Brain microvascular endothelial cell (primary cell): ENCODE measurements around the gene PSMC6.
"Not testable (repeated sequence)": the region's sequence is repeated elsewhere in the genome, so short reads cannot be mapped to it uniquely, and the experiment has no call there.

Experiments
- DNase-seq: peaks from one replicate; pipeline ENCODE4 v3.0.0-alpha.2; 2020
- H3K27ac ChIP-seq: fragments of 250-450 bp; sonication (Bioruptor Pico); 2 replicates; pipeline ENCODE4 v1.5.1; 2020; ENCODE audit warnings: mild to moderate bottlenecking, moderate library complexity
- H3K27me3 ChIP-seq: fragments of 250-450 bp; sonication (Bioruptor Pico); replicated peaks from 2 replicates; pipeline ENCODE4 v1.5.1; 2020; ENCODE audit warnings: mild to moderate bottlenecking
- H3K36me3 ChIP-seq: fragments of 250-450 bp; sonication (Bioruptor Pico); replicated peaks from 2 replicates; pipeline ENCODE4 v1.5.1; 2020; ENCODE audit warnings: mild to moderate bottlenecking
- H3K4me3 ChIP-seq: 2 replicates; pipeline ENCODE4 v1.5.1; 2011; ENCODE audit warnings: low read depth, mild to moderate bottlenecking, control low read depth, low read length, moderate library complexity
- in situ Hi-C: cut with HindIII; loops from 2 replicates; pipeline ENCODE4 v1.10.0; 2017; ENCODE audit warnings: low sequenced_read_pairs, low pct_ligation_motif_present
- TF ChIP-seq, protein P1 (sequence below): IDR thresholded peaks from 2 replicates; pipeline ENCODE4 v1.5.1; 2011; ENCODE audit warnings: low read depth, mild to moderate bottlenecking, moderate library complexity, low read length, control low read depth, inconsistent platforms; ENCODE audit errors: missing control alignments

PSMC6 gene

DNA sequence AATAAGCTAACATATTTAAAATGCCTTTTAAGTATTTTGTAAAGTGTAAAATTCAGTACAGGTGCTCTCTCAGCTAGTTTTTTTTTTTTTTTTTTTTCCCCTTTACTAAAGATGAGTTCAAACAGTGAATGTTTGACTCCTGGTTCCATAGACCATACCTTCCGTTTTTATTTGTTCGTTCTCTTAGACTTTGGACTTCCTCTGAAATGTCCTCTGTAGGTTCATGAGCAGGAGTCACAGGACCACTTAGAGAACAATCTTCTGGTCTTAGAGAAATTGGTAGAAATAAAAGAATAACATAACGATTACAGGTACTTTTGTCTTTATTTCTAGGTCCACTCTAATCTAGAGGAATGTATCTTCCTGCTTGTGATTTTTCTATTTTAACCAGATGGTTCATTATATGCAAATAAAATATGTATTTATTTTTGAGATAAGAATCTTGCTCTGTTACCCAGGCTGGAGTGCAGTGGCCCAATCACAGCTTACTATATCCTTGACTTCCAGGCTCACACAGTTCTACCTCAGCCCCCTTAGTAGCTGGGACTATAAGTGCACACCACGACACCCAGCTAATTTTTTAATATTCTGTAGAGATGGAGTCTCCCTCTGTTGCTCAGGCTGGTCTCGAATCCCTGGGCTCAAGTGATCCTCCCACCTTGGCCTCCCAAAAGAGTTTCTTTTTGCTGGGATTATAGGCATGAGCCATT, 48.8 kb downstream of the PSMC6 start:
- Histone ChIP-seq H3K27me3 (no peaks in the 10 kb centered on the region), H3K36me3 (no peaks in the 10 kb centered on the region), H3K27ac (no peak overlapping the region), H3K4me3 (no peak overlapping the region)
- in situ Hi-C loops: no loop called here
- TF ChIP-seq, protein P1, sequence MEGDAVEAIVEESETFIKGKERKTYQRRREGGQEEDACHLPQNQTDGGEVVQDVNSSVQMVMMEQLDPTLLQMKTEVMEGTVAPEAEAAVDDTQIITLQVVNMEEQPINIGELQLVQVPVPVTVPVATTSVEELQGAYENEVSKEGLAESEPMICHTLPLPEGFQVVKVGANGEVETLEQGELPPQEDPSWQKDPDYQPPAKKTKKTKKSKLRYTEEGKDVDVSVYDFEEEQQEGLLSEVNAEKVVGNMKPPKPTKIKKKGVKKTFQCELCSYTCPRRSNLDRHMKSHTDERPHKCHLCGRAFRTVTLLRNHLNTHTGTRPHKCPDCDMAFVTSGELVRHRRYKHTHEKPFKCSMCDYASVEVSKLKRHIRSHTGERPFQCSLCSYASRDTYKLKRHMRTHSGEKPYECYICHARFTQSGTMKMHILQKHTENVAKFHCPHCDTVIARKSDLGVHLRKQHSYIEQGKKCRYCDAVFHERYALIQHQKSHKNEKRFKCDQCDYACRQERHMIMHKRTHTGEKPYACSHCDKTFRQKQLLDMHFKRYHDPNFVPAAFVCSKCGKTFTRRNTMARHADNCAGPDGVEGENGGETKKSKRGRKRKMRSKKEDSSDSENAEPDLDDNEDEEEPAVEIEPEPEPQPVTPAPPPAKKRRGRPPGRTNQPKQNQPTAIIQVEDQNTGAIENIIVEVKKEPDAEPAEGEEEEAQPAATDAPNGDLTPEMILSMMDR: no peak
- DNase-seq: no peak

DNA sequence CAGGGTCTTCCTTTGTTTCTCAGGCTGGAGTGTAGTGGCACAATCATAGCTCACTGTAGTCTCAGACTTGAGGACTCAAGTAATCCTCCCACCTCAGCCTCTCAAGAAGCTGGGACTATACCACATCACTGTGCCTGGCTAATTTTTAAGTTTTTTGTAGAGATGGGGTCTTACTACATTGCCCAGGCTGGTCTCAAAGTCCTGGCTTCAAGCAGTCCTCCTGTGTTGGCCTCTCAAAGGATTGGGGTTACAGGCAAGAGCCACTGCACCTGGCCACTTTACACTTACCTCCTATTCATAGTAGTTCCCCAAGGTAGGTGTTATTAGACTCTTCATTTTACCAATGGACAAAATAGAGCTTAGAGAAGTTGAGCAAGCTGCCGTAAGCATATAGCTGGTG, 52.1 kb downstream of the PSMC6 start:
- Histone ChIP-seq H3K27me3 (no peaks in the 10 kb centered on the region), H3K27ac (no peak overlapping the region), H3K36me3 (peaks cover 2% of the 10 kb centered on the region), H3K4me3 (no peak overlapping the region)
- TF ChIP-seq, protein P1: no peak
- no peak for DNase-seq
- in situ Hi-C loops: no loop called here

DNA sequence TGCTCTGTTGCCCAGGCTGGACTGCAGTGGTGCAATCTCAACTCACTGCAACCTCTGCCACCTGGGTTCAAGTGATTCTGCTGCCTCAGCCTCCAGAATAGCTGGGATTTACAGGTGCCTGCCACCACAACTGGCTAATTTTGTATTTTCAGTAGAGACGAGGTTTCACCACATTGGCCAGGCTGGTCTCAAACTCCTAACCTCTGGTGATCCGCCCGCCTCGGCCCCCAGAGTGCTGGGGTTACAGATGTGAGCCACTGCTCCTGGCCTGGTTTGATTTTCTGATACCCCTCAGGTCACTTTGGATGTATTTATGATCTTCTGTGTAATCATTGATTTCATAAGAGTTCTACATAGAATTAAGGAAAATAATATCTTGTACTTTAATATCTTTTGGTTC, 55.9 kb downstream of the PSMC6 start:
- DNase-seq, H3K27me3 ChIP-seq, H3K4me3 ChIP-seq, H3K36me3 ChIP-seq, in situ Hi-C loops, H3K27ac ChIP-seq: not testable (repeated sequence)

DNA sequence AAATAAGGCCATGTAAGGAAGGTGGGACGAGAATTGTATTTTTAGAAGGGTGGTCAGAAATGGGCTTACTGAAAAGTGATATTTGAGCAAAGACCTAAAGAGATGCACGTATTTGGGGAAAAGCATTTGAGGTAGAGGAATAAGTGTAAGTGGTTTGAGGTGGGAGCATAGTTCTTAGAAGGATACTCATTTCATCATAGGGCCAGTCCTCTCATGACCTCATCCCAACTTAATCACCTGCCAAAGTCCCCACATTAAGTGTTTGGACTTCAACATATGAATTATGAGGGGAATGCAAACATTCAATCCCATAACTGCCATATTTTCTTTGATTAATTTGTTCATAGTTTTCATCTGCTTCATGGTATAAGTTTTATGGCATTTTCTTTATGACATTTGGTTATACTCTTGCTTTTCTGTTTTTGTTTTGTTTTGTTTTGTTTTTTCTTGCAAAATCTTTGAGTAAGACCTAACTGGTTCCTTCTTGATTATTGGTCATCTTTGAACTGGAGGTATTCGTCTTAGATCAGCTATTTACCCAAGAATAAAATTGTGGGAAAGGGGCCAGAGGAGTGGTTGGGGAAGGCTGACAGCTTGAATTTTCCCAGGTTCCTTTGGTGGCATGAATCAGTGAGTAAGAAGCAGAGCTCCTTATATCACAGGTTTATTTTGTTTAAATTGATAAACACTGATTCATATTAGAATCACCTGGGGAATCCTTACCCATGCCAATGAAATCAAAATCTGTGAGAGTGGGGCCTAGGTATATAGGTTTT, 60.2 kb downstream of the PSMC6 start:
- in situ Hi-C loops: no loop called here
- Histone ChIP-seq H3K36me3 (peaks cover 5% of the 10 kb centered on the region), H3K27ac (no peak overlapping the region), H3K4me3 (no peak overlapping the region), H3K27me3 (no peaks in the 10 kb centered on the region)
- no peak for DNase-seq
- TF ChIP-seq, protein P1: no peak

DNA sequence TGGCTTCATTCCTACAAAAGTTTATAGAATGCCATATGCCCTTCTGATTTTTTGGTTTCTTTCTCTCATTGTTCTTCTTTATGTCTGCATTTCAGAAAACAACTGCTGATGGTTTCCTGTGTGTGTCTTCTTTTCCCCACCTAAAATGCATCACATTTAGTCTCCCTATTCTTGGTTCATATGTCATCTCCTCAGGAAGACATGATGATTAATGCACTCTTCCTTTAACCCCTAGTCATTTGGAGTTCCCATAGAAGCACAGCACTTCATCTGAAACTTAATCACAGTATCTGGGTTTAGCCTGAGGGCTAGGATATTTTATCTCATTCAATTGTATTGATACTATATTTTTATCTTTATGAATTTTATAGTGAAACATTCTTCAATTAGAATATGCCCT, 62.9 kb downstream of the PSMC6 start:
- no peak for DNase-seq
- Histone ChIP-seq H3K36me3 (peaks cover 5% of the 10 kb centered on the region), H3K27ac (no peak overlapping the region), H3K27me3 (no peaks in the 10 kb centered on the region), H3K4me3 (no peak overlapping the region)
- TF ChIP-seq, protein P1: no peak
- in situ Hi-C loops: no loop called here

DNA sequence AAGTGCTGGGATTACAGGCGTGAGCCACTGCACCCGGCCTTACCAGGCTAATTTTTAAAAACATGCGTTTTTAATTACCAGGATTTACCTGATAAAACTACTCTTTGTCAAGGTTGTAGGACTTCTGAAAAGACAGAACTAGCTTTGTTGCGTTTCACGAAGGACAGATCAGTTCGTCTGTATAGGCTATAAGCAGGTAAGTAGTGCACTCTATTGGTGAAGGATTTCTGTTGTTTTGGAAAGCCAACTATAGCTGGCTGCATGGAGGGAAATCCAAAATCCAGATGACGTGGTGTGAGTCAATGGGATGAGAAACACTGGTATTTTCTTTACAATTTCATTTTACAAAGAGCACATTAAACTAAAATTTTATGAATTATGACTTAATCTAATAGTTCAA, 69.8 kb downstream of the PSMC6 start:
- no peaks in the 10 kb centered on the region for H3K27me3 ChIP-seq
- TF ChIP-seq, protein P1: no peak
- DNase-seq: no peak
- no peak overlapping the region for H3K4me3 ChIP-seq
- H3K36me3 ChIP-seq: peaks cover 22% of the 10 kb centered on the region
- in situ Hi-C loops: no loop called here
- no peak overlapping the region for H3K27ac ChIP-seq
